Lung (tissue), 12 donors: Measurements from ENCODE around the gene PLK4. TPM values are rescaled to one million over a fixed set of nuclear protein-coding genes. Genes with fewer than 3 reads are reported as not detected.
"Not testable (repeated sequence)": the region's sequence is repeated elsewhere in the genome, so short reads cannot be mapped to it uniquely, and the experiment has no call there.

Source experiments
- ATAC-seq: fragments of 200-7000 bp; cut with Tn5 transposase; one replicate; pipeline ENCODE4 v1.9.1; 2020; ENCODE audit warnings: moderate number of reproducible peaks; ENCODE audit not compliant: insufficient read depth, low FRiP score
- DNase-seq, 3 donors: peaks; one replicate each; pipeline ENCODE4 v3.0.0-alpha.2; 2013 to 2017
- H3K27ac ChIP-seq, 2 donors: one replicate each; pipeline ENCODE4 v1.5.1; 2013; ENCODE audit warnings: mild to moderate bottlenecking in 2 of 2, moderate library complexity in 2 of 2, control low read depth in 1 of 2, inconsistent platforms in 1 of 2, low read depth in 1 of 2, low read length in 1 of 2
- H3K27me3 ChIP-seq, 3 donors: one replicate each; pipeline ENCODE4 v1.5.1; 2013; ENCODE audit warnings: low read length in 2 of 3; ENCODE audit not compliant: control insufficient read depth in 3 of 3, insufficient read depth in 3 of 3
- H3K36me3 ChIP-seq, 4 donors: one replicate each; pipeline ENCODE4 v1.5.1; 2013; ENCODE audit warnings: low read length in 4 of 4, mild to moderate bottlenecking in 1 of 4, moderate library complexity in 1 of 4; ENCODE audit not compliant: control insufficient read depth in 4 of 4, insufficient read depth in 4 of 4
- H3K4me1 ChIP-seq, 5 donors: one replicate each; pipeline ENCODE4 v1.5.1; 2013; ENCODE audit warnings: low read length in 5 of 5, mild to moderate bottlenecking in 2 of 5, moderate library complexity in 1 of 5; ENCODE audit not compliant: control insufficient read depth in 5 of 5, insufficient read depth in 5 of 5
- H3K4me3 ChIP-seq: one replicate; pipeline ENCODE4 v1.5.1; 2013; ENCODE audit warnings: mild to moderate bottlenecking, control low read depth, moderate library complexity
- H3K9ac ChIP-seq, 2 donors: one replicate each; pipeline ENCODE4 v1.5.1; 2013; ENCODE audit warnings: low read length in 2 of 2, control low read depth in 1 of 2; ENCODE audit not compliant: insufficient read depth in 1 of 2
- H3K9me3 ChIP-seq, 4 donors: one replicate each; pipeline ENCODE4 v1.5.1; 2013; ENCODE audit warnings: low read length in 3 of 4, mild to moderate bottlenecking in 1 of 4, moderate library complexity in 1 of 4; ENCODE audit not compliant: control insufficient read depth in 4 of 4, insufficient read depth in 3 of 4
- WGBS, 2 donors: extraction: QIAGEN DNeasy Blood & Tissue Kit; methylation state at CpG; one replicate each; pipeline ENCODE4 v1.1.7; 2013; 5-methylcytosine and 5-hydroxymethylcytosine counted together
- polyA plus RNA-seq, 2 donors: library from polyadenylated mRNA; stranded (reverse); fragments of 200-250 nt; gene quantifications; one replicate each; pipeline ENCODE4 v1.2.1, GENCODE V29; 2013
- total RNA-seq, 2 donors: library from RNA; depleted of rRNA in 1 of 2; stranded (reverse); fragments of >200 nt in 1 of 2; gene quantifications; one replicate each; pipeline ENCODE4 v1.2.1, GENCODE V29; 2014 to 2021
- TF ChIP-seq, protein P1 (sequence below): IDR thresholded peaks from 2 replicates; pipeline ENCODE4 v1.5.1; 2012; ENCODE audit warnings: mild to moderate bottlenecking; ENCODE audit errors: control extremely low read depth, extremely low read depth
- donor health status: control.
- donor health status: control.
- donor health status: Bipolar disorder and iron deficiency.
- donor health status: healthy.
- donor health status: DM: yes; HTN: yes; CAD: no.

The PLK4 gene
- total and polyA plus RNA-seq, 4 donors, result 1.2 to 13.3 (median 1.9) TPM

DNA sequence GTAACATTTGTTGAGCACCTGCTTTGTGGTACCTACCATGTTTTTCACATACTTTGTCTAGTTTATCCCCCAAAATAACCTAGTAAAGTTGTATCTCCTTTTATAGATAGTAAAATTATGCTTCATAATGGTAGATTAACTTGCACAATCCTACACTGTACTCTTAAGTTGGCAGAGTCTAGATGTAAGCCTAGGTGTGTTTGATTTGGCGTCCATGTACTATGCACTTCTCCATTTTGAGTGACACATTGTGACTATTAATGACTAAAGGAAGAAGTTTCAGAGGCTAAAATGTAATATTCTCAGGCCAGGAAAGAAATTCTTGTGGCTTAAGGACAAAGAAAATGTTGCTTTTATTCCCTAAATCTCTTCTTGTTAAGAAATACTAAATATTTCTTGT is 15.4 kb downstream of the PLK4 start:
- ATAC-seq (no peak), DNase-seq (no peak)
- no peak overlapping the region for H3K27ac ChIP-seq
- no peak overlapping the region for H3K4me3 ChIP-seq
- H3K9ac ChIP-seq, result no peak overlapping the region
- TF ChIP-seq, protein P1, sequence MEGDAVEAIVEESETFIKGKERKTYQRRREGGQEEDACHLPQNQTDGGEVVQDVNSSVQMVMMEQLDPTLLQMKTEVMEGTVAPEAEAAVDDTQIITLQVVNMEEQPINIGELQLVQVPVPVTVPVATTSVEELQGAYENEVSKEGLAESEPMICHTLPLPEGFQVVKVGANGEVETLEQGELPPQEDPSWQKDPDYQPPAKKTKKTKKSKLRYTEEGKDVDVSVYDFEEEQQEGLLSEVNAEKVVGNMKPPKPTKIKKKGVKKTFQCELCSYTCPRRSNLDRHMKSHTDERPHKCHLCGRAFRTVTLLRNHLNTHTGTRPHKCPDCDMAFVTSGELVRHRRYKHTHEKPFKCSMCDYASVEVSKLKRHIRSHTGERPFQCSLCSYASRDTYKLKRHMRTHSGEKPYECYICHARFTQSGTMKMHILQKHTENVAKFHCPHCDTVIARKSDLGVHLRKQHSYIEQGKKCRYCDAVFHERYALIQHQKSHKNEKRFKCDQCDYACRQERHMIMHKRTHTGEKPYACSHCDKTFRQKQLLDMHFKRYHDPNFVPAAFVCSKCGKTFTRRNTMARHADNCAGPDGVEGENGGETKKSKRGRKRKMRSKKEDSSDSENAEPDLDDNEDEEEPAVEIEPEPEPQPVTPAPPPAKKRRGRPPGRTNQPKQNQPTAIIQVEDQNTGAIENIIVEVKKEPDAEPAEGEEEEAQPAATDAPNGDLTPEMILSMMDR, result no peak
- H3K9me3 ChIP-seq, result no peaks in the 10 kb centered on the region
- no peaks in the 10 kb centered on the region for H3K4me1 ChIP-seq
- H3K27me3 ChIP-seq, result no peaks in the 10 kb centered on the region
- 73 to 78% methylated on average over 1 of the region's 1 CpG for WGBS, 2 donors
- H3K36me3 ChIP-seq, result peaks cover 0 to 8% (median 4%) of the 10 kb centered on the region in 4 donors

DNA sequence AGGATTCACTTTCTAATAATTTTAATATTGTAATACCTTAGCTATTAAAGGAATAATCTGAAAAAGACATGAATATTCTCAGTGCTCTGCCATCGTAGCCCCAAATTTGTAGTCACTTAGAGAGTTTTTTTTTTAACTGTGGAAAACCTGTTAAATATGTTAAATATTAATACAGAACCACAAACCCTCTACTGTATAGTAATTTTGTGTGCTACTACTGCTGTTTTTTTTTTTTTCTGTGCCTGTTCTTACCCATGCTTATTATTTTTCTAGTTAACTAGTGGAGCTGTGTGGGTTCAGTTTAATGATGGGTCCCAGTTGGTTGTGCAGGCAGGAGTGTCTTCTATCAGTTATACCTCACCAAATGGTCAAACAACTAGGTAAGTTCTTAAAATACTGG is 15.8 kb downstream of the PLK4 start:
- ATAC-seq (no peak), DNase-seq (no peak)
- Histone ChIP-seq H3K4me3 (no peak overlapping the region), H3K27ac (no peak overlapping the region), H3K27me3 (no peaks in the 10 kb centered on the region), H3K36me3 (peaks cover 0 to 8% (median 4%) of the 10 kb centered on the region in 4 donors), H3K9me3 (no peaks in the 10 kb centered on the region), H3K9ac (no peak overlapping the region), H3K4me1 (no peaks in the 10 kb centered on the region)
- TF ChIP-seq, protein P1, result no peak
- 90 to 94% methylated on average over 1 of the region's 1 CpG for WGBS, 2 donors

DNA sequence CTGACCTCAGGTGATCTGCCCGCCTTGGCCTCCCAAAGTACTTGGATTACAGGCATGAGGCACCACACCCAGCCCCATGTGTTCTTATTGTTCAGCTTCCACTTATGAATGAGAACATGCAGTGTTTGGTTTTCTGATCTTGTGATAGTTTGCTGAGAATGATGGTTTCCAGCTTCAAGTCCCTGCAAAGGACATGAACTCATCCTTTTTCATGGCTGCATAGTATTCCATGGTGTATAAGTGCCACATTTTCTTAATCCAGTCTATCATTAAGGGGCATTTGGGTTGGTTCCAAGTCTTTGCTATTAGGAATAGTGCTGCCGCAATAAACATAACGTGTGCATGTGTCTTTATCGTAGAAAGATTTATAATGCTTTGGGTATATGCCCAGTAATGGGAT is 19.0 kb downstream of the PLK4 start:
- H3K9me3 ChIP-seq, H3K36me3 ChIP-seq, H3K9ac ChIP-seq, H3K27me3 ChIP-seq, H3K27ac ChIP-seq, ATAC-seq, H3K4me1 ChIP-seq, DNase-seq, H3K4me3 ChIP-seq: not testable (repeated sequence)
- 97 to 99% methylated on average over 4 of the region's 4 CpGs for WGBS, 2 donors

DNA sequence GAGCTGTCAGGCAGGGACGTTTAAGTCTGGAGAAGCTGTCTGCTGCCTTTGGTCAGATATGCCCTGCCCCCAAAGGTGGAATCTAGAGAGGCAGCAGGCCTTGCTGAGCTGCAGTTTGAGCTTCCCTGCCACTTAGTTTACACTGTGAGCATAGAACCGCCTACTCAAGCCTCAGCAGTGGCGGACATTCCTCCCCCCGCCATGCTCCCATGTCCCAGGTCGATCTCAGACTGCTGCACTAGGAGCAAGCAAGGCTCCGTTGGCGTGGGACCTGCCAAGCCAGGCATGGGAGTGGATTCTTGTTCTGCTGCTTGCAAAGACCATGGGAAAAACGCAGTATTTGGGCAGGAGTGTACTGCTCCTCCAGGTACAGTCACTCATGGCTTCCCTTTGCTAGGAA is 24.3 kb downstream of the PLK4 start:
- WGBS, 2 donors, result 87% methylated on average over 8 of the region's 8 CpGs
- Histone ChIP-seq H3K9ac (no peak overlapping the region), H3K9me3 (peaks cover 0 to 4% (median 0%) of the 10 kb centered on the region in 4 donors), H3K27me3 (no peaks in the 10 kb centered on the region), H3K4me3 (no peak overlapping the region), H3K4me1 (no peaks in the 10 kb centered on the region), H3K36me3 (no peaks in the 10 kb centered on the region), H3K27ac (no peak overlapping the region)
- TF ChIP-seq, protein P1, result no peak
- DNase-seq (no peak), ATAC-seq (no peak)
